H1 (cell line): ENCODE data around the gene CAPN9. TPM values are rescaled to one million over a fixed set of nuclear protein-coding genes. Genes with fewer than 3 reads are reported as not detected.

Source experiments
- CTCF ChIA-PET: fragments of 300-600 bp; sonication (Branson Sonifier 250); formaldehyde crosslinking; loops from one replicate; lab custom pipeline; 2021; ENCODE audit not compliant: partially characterized antibody; lab: Charles Lee
- POLR2A ChIA-PET: fragments of 300-600 bp; sonication (Branson Sonifier 250); formaldehyde crosslinking; loops from one replicate; lab custom pipeline; 2021; ENCODE audit warnings: inconsistent platforms; ENCODE audit not compliant: partially characterized antibody; lab: Charles Lee
- DNase-seq, 2 experiments: peaks; one replicate each; pipeline versions ENCODE4 v3.0.0 to v3.0.0-alpha.2; 2010 to 2022; ENCODE audit warnings: low spot score in 2 of 2, low read depth in 1 of 2, mixed read lengths in 1 of 2
- FAIRE-seq: peaks from 2 replicates; lab custom pipeline; 2011; peaks lifted over from hg19 to GRCh38; lab: Jason Lieb, UNC
- H2AFZ ChIP-seq: 2 replicates; pipeline ENCODE4 v1.8.1; 2012; ENCODE audit warnings: low read length, inconsistent platforms
- H2AK5ac ChIP-seq: 2 replicates; pipeline ENCODE4 v1.6.1; 2013; ENCODE audit warnings: low read depth, low read length
- H2BK120ac ChIP-seq: replicated peaks from 2 replicates; pipeline ENCODE3; 2013; ENCODE audit warnings: low read depth, low read length, inconsistent platforms
- H2BK12ac ChIP-seq: 2 replicates; pipeline ENCODE4 v1.6.1; 2013; ENCODE audit warnings: low read depth, low read length
- H2BK15ac ChIP-seq: 2 replicates; pipeline ENCODE4 v1.6.1; 2013; ENCODE audit warnings: low read length
- H2BK20ac ChIP-seq: 2 replicates; pipeline ENCODE4 v1.6.1; 2013; ENCODE audit warnings: low read length
- H2BK5ac ChIP-seq: 2 replicates; pipeline ENCODE4 v1.6.1; 2013; ENCODE audit warnings: low read depth, low read length
- H3K14ac ChIP-seq: 2 replicates; pipeline ENCODE4 v1.6.1; 2013; ENCODE audit warnings: inconsistent platforms; ENCODE audit not compliant: insufficient read length
- H3K18ac ChIP-seq: 2 replicates; pipeline ENCODE4 v1.6.1; 2013; ENCODE audit warnings: low read length; ENCODE audit errors: extremely low read depth
- H3K23ac ChIP-seq: 2 replicates; pipeline ENCODE4 v1.6.1; 2013; ENCODE audit warnings: inconsistent platforms; ENCODE audit not compliant: insufficient read length
- H3K23me2 ChIP-seq: 2 replicates; pipeline ENCODE4 v1.6.1; 2013; ENCODE audit warnings: low read depth, low read length
- H3K27ac ChIP-seq: 2 replicates; pipeline ENCODE4 v1.6.1; 2011; ENCODE audit warnings: low read depth, low read length, inconsistent platforms
- H3K27me3 ChIP-seq, 4 experiments: replicated peaks in 1 of 4; 1 replicate in 1 of 4; 2 replicates in 3 of 4; pipeline versions ENCODE4 v1.6.1 to v1.8.1; 2011 to 2013; ENCODE audit warnings: low read length in 3 of 4, mild to moderate bottlenecking in 3 of 4, inconsistent platforms in 2 of 4, mixed read lengths in 2 of 4, moderate library complexity in 1 of 4; ENCODE audit not compliant: control insufficient read depth in 3 of 4, insufficient read depth in 3 of 4; ENCODE audit errors: extremely low read depth in 1 of 4
- H3K36me3 ChIP-seq, 4 experiments: 2 replicates each; pipeline versions ENCODE4 v1.6.1 to v1.8.1; 2011 to 2013; ENCODE audit warnings: mild to moderate bottlenecking in 4 of 4, low read length in 3 of 4, moderate library complexity in 2 of 4, control low read depth in 1 of 4, inconsistent platforms in 1 of 4; ENCODE audit not compliant: insufficient read depth in 4 of 4, control insufficient read depth in 2 of 4
- H3K4ac ChIP-seq: replicated peaks from 2 replicates; pipeline ENCODE3; 2013; ENCODE audit warnings: low read length, low read depth, mixed read lengths, inconsistent platforms; ENCODE audit not compliant: insufficient read length
- H3K4me1 ChIP-seq, 4 experiments: replicated peaks in 1 of 4; 1 replicate in 1 of 4; 2 replicates in 3 of 4; pipeline versions ENCODE4 v1.6.1 to v1.8.1; 2011 to 2013; ENCODE audit warnings: low read length in 3 of 4, inconsistent platforms in 2 of 4, mixed read lengths in 1 of 4; ENCODE audit not compliant: insufficient read depth in 4 of 4, control insufficient read depth in 3 of 4
- H3K4me2 ChIP-seq, 2 experiments: 2 replicates each; pipeline versions ENCODE4 v1.6.1 to v1.8.1; 2011 to 2013; ENCODE audit warnings: low read depth in 2 of 2, low read length in 2 of 2, control low read depth in 1 of 2, inconsistent platforms in 1 of 2, mild to moderate bottlenecking in 1 of 2; ENCODE audit not compliant: insufficient read depth in 1 of 2
- H3K4me3 ChIP-seq, 4 experiments: fragments of 200-600, 300-600 bp in 1 of 4; sonication (generic), shearing (Covaris generic), sonication (Bioruptor Twin) in 1 of 4; 2 replicates each; pipeline versions ENCODE4 v1.5.1 to v1.8.1; 2011 to 2016; ENCODE audit warnings: low read length in 4 of 4, low read depth in 3 of 4, control low read depth in 2 of 4, inconsistent platforms in 2 of 4, mild to moderate bottlenecking in 2 of 4, mixed read lengths in 1 of 4, moderate library complexity in 1 of 4; ENCODE audit not compliant: insufficient read depth in 2 of 4; ENCODE audit errors: extremely low read depth in 1 of 4
- H3K56ac ChIP-seq: replicated peaks from 2 replicates; pipeline ENCODE3; 2013; ENCODE audit warnings: low read depth, mild to moderate bottlenecking, mixed read lengths, low read length, inconsistent platforms; ENCODE audit not compliant: insufficient read length
- H3K79me1 ChIP-seq: 2 replicates; pipeline ENCODE4 v1.6.1; 2013; ENCODE audit warnings: low read depth, low read length, control low read depth
- H3K79me2 ChIP-seq, 2 experiments: 2 replicates each; pipeline versions ENCODE4 v1.6.1 to v1.8.1; 2012 to 2013; ENCODE audit warnings: low read length in 2 of 2, mild to moderate bottlenecking in 2 of 2, inconsistent platforms in 1 of 2; ENCODE audit not compliant: insufficient read depth in 2 of 2, control insufficient read depth in 1 of 2
- H3K9ac ChIP-seq, 4 experiments: replicated peaks in 1 of 4; 1 replicate in 1 of 4; 2 replicates in 3 of 4; pipeline versions ENCODE4 v1.6.1 to v1.8.1; 2011 to 2013; ENCODE audit warnings: low read depth in 3 of 4, low read length in 3 of 4, control low read depth in 2 of 4, mild to moderate bottlenecking in 2 of 4, moderate library complexity in 2 of 4, inconsistent platforms in 1 of 4; ENCODE audit errors: extremely low read depth in 1 of 4
- H3K9me3 ChIP-seq, 2 experiments: 2 replicates each; pipeline versions ENCODE4 v1.6.1 to v1.8.1; 2012 to 2013; ENCODE audit warnings: mild to moderate bottlenecking in 2 of 2, moderate library complexity in 2 of 2, control low read depth in 1 of 2, inconsistent platforms in 1 of 2, low read depth in 1 of 2, low read length in 1 of 2, mixed read lengths in 1 of 2; ENCODE audit not compliant: insufficient read depth in 2 of 2
- H4K20me1 ChIP-seq, 2 experiments: replicated peaks in 1 of 2; 2 replicates each; pipeline versions ENCODE3 to v1.8.1; 2011 to 2013; ENCODE audit warnings: inconsistent platforms in 2 of 2, low read length in 2 of 2, mild to moderate bottlenecking in 1 of 2; ENCODE audit not compliant: insufficient read depth in 2 of 2, control insufficient read depth in 1 of 2
- H4K5ac ChIP-seq: 2 replicates; pipeline ENCODE4 v1.6.1; 2013; ENCODE audit warnings: low read length, low read depth, mixed read lengths, inconsistent platforms; ENCODE audit not compliant: insufficient read length
- H4K8ac ChIP-seq: 2 replicates; pipeline ENCODE4 v1.8.0; 2013; ENCODE audit warnings: mild to moderate bottlenecking, moderate library complexity, low read length, inconsistent platforms; ENCODE audit not compliant: insufficient read depth; ENCODE audit errors: extremely low read depth
- H4K91ac ChIP-seq: replicated peaks from 2 replicates; pipeline ENCODE3; 2013; ENCODE audit warnings: low read length, mixed read lengths, inconsistent platforms; ENCODE audit not compliant: insufficient read length
- ATF2 ChIP-seq: IDR thresholded peaks from 2 replicates; pipeline ENCODE4 v1.6.1; 2012; ENCODE audit warnings: low read length, inconsistent platforms
- ATF3 ChIP-seq: IDR thresholded peaks from 2 replicates; pipeline ENCODE4 v1.6.1; 2011; ENCODE audit warnings: low read depth, mild to moderate bottlenecking, low read length; ENCODE audit not compliant: insufficient read depth
- CREB1 ChIP-seq: IDR thresholded peaks from 2 replicates; pipeline ENCODE4 v1.6.1; 2012; ENCODE audit warnings: inconsistent platforms
- EZH2 ChIP-seq: fragments of 200-600 bp; sonication (generic); IDR thresholded peaks from 2 replicates; pipeline ENCODE4 v1.7.1; 2012; ENCODE audit warnings: low read depth, mild to moderate bottlenecking, moderate library complexity, low read length, inconsistent platforms; ENCODE audit not compliant: severe bottlenecking
- GABPA ChIP-seq: IDR thresholded peaks from 2 replicates; pipeline ENCODE4 v1.6.1; 2011; ENCODE audit warnings: mild to moderate bottlenecking, low read length, moderate library complexity, borderline replicate concordance; ENCODE audit not compliant: insufficient read depth
- HDAC6 ChIP-seq: IDR thresholded peaks from one replicate; pipeline ENCODE4 v1.7.1; 2012; ENCODE audit warnings: low read depth, mild to moderate bottlenecking, inconsistent platforms, low read length, moderate library complexity
- KDM5A ChIP-seq: fragments of 200-600 bp; IDR thresholded peaks from 2 replicates; pipeline ENCODE4 v1.7.1; 2012; ENCODE audit warnings: mild to moderate bottlenecking, low read length, inconsistent platforms, mixed read lengths
- SIN3A ChIP-seq, 2 experiments: IDR thresholded peaks in 1 of 2; conservative IDR thresholded peaks in 1 of 2; 2 replicates each; pipeline ENCODE4 v1.6.1; 2011 to 2012; ENCODE audit warnings: low read length in 2 of 2, improper control_type of control experiment in 1 of 2, low read depth in 1 of 2, mild to moderate bottlenecking in 1 of 2
- SIX5 ChIP-seq: IDR thresholded peaks from 2 replicates; pipeline ENCODE4 v1.6.1; 2011; ENCODE audit warnings: mild to moderate bottlenecking, low read depth, low read length
- SUZ12 ChIP-seq: fragments of 200-600 bp; sonication (generic); IDR thresholded peaks from 2 replicates; pipeline ENCODE4 v1.6.1; 2012; ENCODE audit warnings: mild to moderate bottlenecking, inconsistent platforms, low read length, moderate library complexity, mixed read lengths
- TCF12 ChIP-seq: IDR thresholded peaks from 2 replicates; pipeline ENCODE4 v1.6.1; 2011; ENCODE audit warnings: low read depth, mild to moderate bottlenecking, low read length
- WGBS, 2 experiments: shearing (Covaris generic) in 1 of 2; methylation state at CpG; one replicate each; pipeline versions ENCODE4 v1.1.6 to v1.1.7; 2013 to 2015; ENCODE audit warnings: low lambda C conversion rate in 2 of 2, mixed read lengths in 2 of 2, inconsistent platforms in 1 of 2, low coverage in 1 of 2, missing lambda C conversion rate in 1 of 2; ENCODE audit not compliant: insufficient replicate concordance in 2 of 2, insufficient coverage in 1 of 2, insufficient read length in 1 of 2; ENCODE audit errors: extremely low coverage in 1 of 2, missing lambda C conversion rate in 1 of 2; 5-methylcytosine and 5-hydroxymethylcytosine counted together
- polyA plus RNA-seq, 7 experiments: library from polyadenylated mRNA; depleted of rRNA in 3 of 7; stranded (reverse) in 5 of 7; unstranded in 2 of 7; fragments of >200 nt in 5 of 7; fragments of 200-250 nt in 2 of 7; gene quantifications; 1 replicate in 5 of 7; 2 replicates in 1 of 7; 4 replicates in 1 of 7; pipeline versions ENCODE4 v1.2.1 to v1.2.3, GENCODE V29; 2011 to 2013; ENCODE audit warnings: missing spikeins in 2 of 7, mixed read lengths in 2 of 7
- total RNA-seq: library from RNA; stranded (reverse); fragmentation: NEBNext Ultra II Directional; extraction: Animal tissue kit (Norgen Biotek cat#: 25700); gene quantifications from 2 replicates; pipeline ENCODE4 v1.2.1, GENCODE V29; 2021

Gene CAPN9
- total and polyA plus RNA-seq, 2 of the 8 experiments (the other 6 are each of a cell fraction or from before 2014, with no cell fraction given), result 0.22 to 0.76 TPM

GRCh38 chr1:230781594-230781993 lies 34.4 kb downstream of the CAPN9 start:
- FAIRE-seq (no peak), DNase-seq (no peak)
- Histone ChIP-seq H3K27ac (no peak overlapping the region), H3K14ac (no peak overlapping the region), H3K36me3 (no peaks in the 10 kb centered on the region), H3K79me1 (no peaks in the 10 kb centered on the region), H4K5ac (no peak overlapping the region), H2AFZ (no peak overlapping the region), H2AK5ac (no peak overlapping the region), H3K23me2 (no peaks in the 10 kb centered on the region), H2BK120ac (no peak overlapping the region), H3K4me1 (peaks cover 0 to 8% (median 3%) of the 10 kb centered on the region in 4 experiments; a peak in 4 of 7 replicates), H3K56ac (no peak overlapping the region), H3K4me3 (no peak overlapping the region), H2BK12ac (no peak overlapping the region), H4K20me1 (peaks cover 0 to 5% of the 10 kb centered on the region in 2 experiments), H2BK15ac (no peak overlapping the region), H3K23ac (no peak overlapping the region), H3K9me3 (peaks cover 0 to 6% of the 10 kb centered on the region in 2 experiments; a peak in 1 of 4 replicates), H3K9ac (no peak overlapping the region), H2BK5ac (no peak overlapping the region), H3K18ac (no peak overlapping the region), H2BK20ac (no peak overlapping the region), H4K8ac (no peak overlapping the region), H3K4me2 (no peak overlapping the region), H3K79me2 (no peaks in the 10 kb centered on the region), H3K4ac (no peak overlapping the region), H4K91ac (no peak overlapping the region), H3K27me3 (peaks cover 17 to 63% (median 59%) of the 10 kb centered on the region in 4 experiments)
- CTCF ChIA-PET, result interaction anchor here (1.1 to 1.8 kb wide), 3 partner anchors 8 to 429 kb away, joined by 3 to 4 read pairs (median 3); no protein-coding TSS in a partner anchor
- POLR2A ChIA-PET, result no interaction called here
- 83% methylated on average over 3 of the region's 3 CpGs; no CpG with 5 or more reads in 1 of the 2 experiments for WGBS, 2 experiments
- TF ChIP-seq CREB1 (no peak), GABPA (no peak), SIN3A (conservative IDR thresholded peaks at IDR 0.05 in 1 of 2, IDR thresholded peaks at IDR 0.05 in 1 of 2; ENCODE audit: low read depth in 1 of 2, low read length in 2 of 2) (no peak), HDAC6 (no peak), SUZ12 (no peak), KDM5A (no peak), ATF2 (no peak), EZH2 (no peak), SIX5 (no peak), ATF3 (no peak), TCF12 (no peak)
